CD4-positive, alpha-beta T cell (primary cell): ENCODE measurements around the gene SH3BP5. TPM values are rescaled to one million over a fixed set of nuclear protein-coding genes. Genes with fewer than 3 reads are reported as not detected.
A peak's percentile ranks its signal among the peaks of the same experiment; 100 is the strongest.

ENCODE experiments used
- ATAC-seq: fragments of 200-7000 bp; cut with Tn5 transposase; one replicate; pipeline ENCODE4 v1.10.0; 2022; ENCODE audit warnings: mild to moderate bottlenecking; ENCODE audit not compliant: poor library complexity
- CTCF ChIA-PET: fragments of 350-600 bp; sonication (Branson Sonifier 250); formaldehyde crosslinking; loops from one replicate; lab custom pipeline; 2021; ENCODE audit warnings: antibody characterized with exemption, inconsistent platforms; lab: Charles Lee
- POLR2A ChIA-PET: fragments of 350-600 bp; sonication (Branson Sonifier 250); formaldehyde crosslinking; loops from one replicate; lab custom pipeline; 2021; ENCODE audit warnings: antibody characterized with exemption, inconsistent platforms; lab: Charles Lee
- DNase-seq, 14 experiments: peaks; one replicate each; pipeline ENCODE4 v3.0.0-alpha.2; 2013 to 2020; ENCODE audit warnings: mixed read lengths in 2 of 14
- H3K27ac ChIP-seq, 2 donors: one replicate each; pipeline versions ENCODE4 v1.5.1 to v1.7.0; 2013; ENCODE audit warnings: low read length in 2 of 2, low read depth in 1 of 2, mild to moderate bottlenecking in 1 of 2
- H3K27me3 ChIP-seq, 2 experiments: 1 replicate in 1 of 2; 2 replicates in 1 of 2; pipeline versions ENCODE4 v1.6.1 to v1.7.0; 2013; ENCODE audit warnings: low read length in 2 of 2, control low read depth in 1 of 2, mild to moderate bottlenecking in 1 of 2, moderate library complexity in 1 of 2; ENCODE audit not compliant: insufficient read depth in 2 of 2, control insufficient read depth in 1 of 2
- H3K36me3 ChIP-seq: one replicate; pipeline ENCODE4 v1.6.1; 2013; ENCODE audit warnings: low read length, control low read depth; ENCODE audit not compliant: insufficient read depth
- H3K4me1 ChIP-seq: one replicate; pipeline ENCODE4 v1.6.1; 2013; ENCODE audit warnings: low read length, control low read depth; ENCODE audit not compliant: insufficient read depth
- H3K4me3 ChIP-seq: one replicate; pipeline ENCODE4 v1.5.1; 2013; ENCODE audit warnings: mild to moderate bottlenecking, low read length, moderate library complexity
- H3K9me3 ChIP-seq, 2 experiments: 1 replicate in 1 of 2; 2 replicates in 1 of 2; pipeline versions ENCODE4 v1.6.1 to v1.7.0; 2013; ENCODE audit warnings: low read length in 2 of 2, mild to moderate bottlenecking in 2 of 2, control low read depth in 1 of 2, moderate library complexity in 1 of 2; ENCODE audit not compliant: control insufficient read depth in 1 of 2, insufficient read depth in 1 of 2
- H3K27ac Mint-ChIP-seq: one replicate; pipeline ENCODE4 v1.8.0; 2020; ENCODE audit warnings: mixed read lengths
- H3K27me3 Mint-ChIP-seq: one replicate; pipeline ENCODE4 v1.8.0; 2021; ENCODE audit warnings: mixed read lengths
- H3K36me3 Mint-ChIP-seq: one replicate; pipeline ENCODE4 v1.8.0; 2021; ENCODE audit warnings: low read depth, mixed read lengths
- H3K4me1 Mint-ChIP-seq: one replicate; pipeline ENCODE4 v1.8.0; 2021; ENCODE audit warnings: low read depth, mixed read lengths
- H3K4me3 Mint-ChIP-seq: one replicate; pipeline ENCODE4 v1.8.0; 2020; ENCODE audit warnings: mild to moderate bottlenecking, mixed read lengths
- H3K9me3 Mint-ChIP-seq: one replicate; pipeline ENCODE4 v1.8.0; 2020; ENCODE audit warnings: mixed read lengths
- intact Hi-C, 2 experiments: fragments of 100-400 bp; cut with DNase I in 1 of 2; cut with micrococcal nuclease in 1 of 2; formaldehyde crosslinking; loops; one replicate each; pipeline versions ENCODE4 v1.15.1 to v1.9.0; 2023 to 2025; cut with DNase I, micrococcal nuclease
- total RNA-seq, 174 experiments: library from RNA in 2 of 174; stranded (reverse) in 2 of 174; gene quantifications; one replicate each; pipeline ENCODE4 v1.2.3 and lab custom pipeline; 2021 to 2026
- TF ChIP-seq, protein P1 (sequence below): fragments of 200-600 bp; IDR thresholded peaks from one replicate; pipeline ENCODE4 v1.8.0; 2022; ENCODE audit warnings: antibody characterized with exemption, mild to moderate bottlenecking

SH3BP5 gene
- total RNA-seq, 2 experiments from 2014 or later = 16.8 to 17.7 TPM

DNA sequence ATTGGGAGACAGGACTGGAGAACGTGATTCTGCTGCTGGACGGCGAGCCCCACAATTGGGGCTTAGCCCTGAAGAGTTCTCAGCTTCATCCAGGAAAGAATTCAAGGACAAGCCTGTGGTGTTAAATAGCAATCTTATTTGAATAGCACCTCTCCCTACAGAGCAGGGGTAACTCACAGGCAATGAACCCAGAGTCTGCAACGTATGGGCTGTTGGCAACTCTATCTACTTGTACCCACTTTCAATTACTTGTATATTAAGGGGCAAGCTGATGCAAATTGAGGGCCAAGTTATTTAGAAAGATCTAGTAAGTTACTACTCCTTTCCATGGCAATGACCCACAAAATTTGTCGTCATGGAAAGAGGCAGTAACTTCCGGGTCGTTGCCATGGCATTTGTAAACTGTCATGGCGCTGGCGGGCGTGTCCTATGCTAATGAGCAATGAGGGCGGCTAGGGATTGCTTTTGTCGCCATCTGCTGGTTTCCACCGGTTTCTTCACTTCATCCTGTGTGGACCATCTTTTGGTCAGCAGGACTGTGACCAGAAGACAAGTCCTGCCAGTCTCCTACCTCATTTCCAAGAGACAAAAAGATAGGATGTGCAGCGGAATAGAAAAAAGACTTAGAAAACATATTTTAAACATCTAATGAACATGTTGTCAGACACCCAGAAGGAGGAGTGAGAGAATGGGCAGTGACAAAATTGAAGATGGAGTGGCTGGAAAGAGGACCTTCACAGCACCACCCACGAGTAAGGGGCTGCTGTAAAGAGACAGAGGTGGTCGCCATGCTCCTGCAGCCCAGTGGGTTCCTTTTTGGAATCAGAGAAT, 45.8 kb upstream of the SH3BP5 start:
- DNase-seq (peak; percentile 87 to 98 (median 92)), ATAC-seq (peak; percentile 95)
- no peaks in the 10 kb centered on the region for H3K9me3 Mint-ChIP-seq
- Histone ChIP-seq H3K27ac (peak overlapping the region; percentile 79 to 94), H3K36me3 (no peaks in the 10 kb centered on the region), H3K4me1 (peaks cover 8% of the 10 kb centered on the region), H3K9me3 (no peaks in the 10 kb centered on the region), H3K4me3 (no peak overlapping the region), H3K27me3 (no peaks in the 10 kb centered on the region)
- POLR2A ChIA-PET = interaction anchor here (0.8 to 2.0 kb wide), 4 partner anchors 107 to 111 kb away, joined by 3 to 10 read pairs (median 5); no protein-coding TSS in a partner anchor
- H3K4me1 Mint-ChIP-seq = peaks cover 10% of the 10 kb centered on the region
- H3K27me3 Mint-ChIP-seq = no peaks in the 10 kb centered on the region
- no peaks in the 10 kb centered on the region for H3K36me3 Mint-ChIP-seq
- TF ChIP-seq, protein P1, sequence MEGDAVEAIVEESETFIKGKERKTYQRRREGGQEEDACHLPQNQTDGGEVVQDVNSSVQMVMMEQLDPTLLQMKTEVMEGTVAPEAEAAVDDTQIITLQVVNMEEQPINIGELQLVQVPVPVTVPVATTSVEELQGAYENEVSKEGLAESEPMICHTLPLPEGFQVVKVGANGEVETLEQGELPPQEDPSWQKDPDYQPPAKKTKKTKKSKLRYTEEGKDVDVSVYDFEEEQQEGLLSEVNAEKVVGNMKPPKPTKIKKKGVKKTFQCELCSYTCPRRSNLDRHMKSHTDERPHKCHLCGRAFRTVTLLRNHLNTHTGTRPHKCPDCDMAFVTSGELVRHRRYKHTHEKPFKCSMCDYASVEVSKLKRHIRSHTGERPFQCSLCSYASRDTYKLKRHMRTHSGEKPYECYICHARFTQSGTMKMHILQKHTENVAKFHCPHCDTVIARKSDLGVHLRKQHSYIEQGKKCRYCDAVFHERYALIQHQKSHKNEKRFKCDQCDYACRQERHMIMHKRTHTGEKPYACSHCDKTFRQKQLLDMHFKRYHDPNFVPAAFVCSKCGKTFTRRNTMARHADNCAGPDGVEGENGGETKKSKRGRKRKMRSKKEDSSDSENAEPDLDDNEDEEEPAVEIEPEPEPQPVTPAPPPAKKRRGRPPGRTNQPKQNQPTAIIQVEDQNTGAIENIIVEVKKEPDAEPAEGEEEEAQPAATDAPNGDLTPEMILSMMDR = peak; percentile 82
- peak overlapping the region; percentile 2 for H3K4me3 Mint-ChIP-seq
- H3K27ac Mint-ChIP-seq = peak overlapping the region; percentile 91
- intact Hi-C loops = loop anchor here (1.0 to 2.0 kb wide), 4 partner anchors 45 to 110 kb away; partner anchors contain the start of genes SH3BP5 (in 2 of the 2), EAF1 (in 1 of the 2) and METTL6 (in 1 of the 2)
- CTCF ChIA-PET = interaction anchor here (1.0 to 2.3 kb wide), 7 partner anchors 46 to 175 kb away, joined by 3 to 16 read pairs (median 6); partner anchors contain the start of gene SH3BP5

DNA sequence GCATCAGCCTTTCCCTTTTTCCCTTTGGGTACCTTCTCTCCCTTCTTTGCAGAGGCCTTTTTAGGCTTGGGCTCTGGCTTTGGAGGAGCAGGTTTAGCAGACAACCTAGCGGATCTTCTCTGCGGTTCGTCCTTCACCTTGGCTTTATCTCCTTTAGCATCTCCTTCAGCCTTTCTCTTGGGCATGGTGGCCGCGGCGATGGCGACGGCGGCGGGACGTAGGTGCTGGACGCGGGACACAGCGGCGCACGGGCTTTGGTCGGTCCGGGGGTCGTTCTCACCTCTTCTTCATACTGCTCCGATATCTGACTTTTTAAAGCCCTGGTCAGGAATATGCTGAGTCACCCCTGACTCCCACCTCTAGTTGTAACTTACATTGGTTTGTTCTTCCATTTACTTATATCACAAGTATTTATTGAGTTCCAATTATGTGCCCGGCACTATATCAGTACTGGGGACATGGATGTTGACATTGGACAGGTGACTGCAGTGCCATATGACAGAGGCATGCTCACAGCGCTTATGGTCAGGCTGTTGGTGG, 43.1 kb upstream of the SH3BP5 start:
- DNase-seq (no peak), ATAC-seq (no peak)
- H3K27ac ChIP-seq = no peak overlapping the region
- Mint-ChIP-seq H3K36me3 (no peaks in the 10 kb centered on the region), H3K4me1 (peaks cover 10% of the 10 kb centered on the region), H3K27ac (peak overlapping the region; percentile 32), H3K27me3 (no peaks in the 10 kb centered on the region), H3K9me3 (no peaks in the 10 kb centered on the region), H3K4me3 (no peak overlapping the region)
- no peaks in the 10 kb centered on the region for H3K27me3 ChIP-seq
- peaks cover 8% of the 10 kb centered on the region for H3K4me1 ChIP-seq
- no peak overlapping the region for H3K4me3 ChIP-seq
- no peaks in the 10 kb centered on the region for H3K9me3 ChIP-seq
- intact Hi-C loops = no loop called here
- CTCF ChIA-PET = no interaction called here
- no peaks in the 10 kb centered on the region for H3K36me3 ChIP-seq
- TF ChIP-seq, protein P1 = no peak
- POLR2A ChIA-PET = no interaction called here

DNA sequence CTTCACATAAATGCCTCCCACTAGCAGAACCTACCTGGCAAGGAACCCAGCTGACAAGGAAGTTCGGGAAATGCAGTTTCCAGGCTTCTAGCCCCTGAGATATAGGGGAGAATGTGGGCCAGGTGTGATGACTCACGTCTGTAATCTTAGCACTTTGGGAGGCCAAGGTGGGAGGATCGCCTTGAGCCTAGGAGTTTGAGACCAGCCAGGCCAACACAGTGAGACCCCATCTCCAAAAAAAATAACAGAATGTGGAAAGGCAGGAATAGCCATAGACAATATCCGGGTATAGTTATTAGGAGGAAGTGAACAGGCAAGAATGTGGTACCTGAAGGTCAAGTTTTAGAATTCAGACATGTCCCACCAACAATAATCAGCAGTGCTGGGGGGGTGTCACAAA, 40.5 kb upstream of the SH3BP5 start:
- intact Hi-C loops = no loop called here
- no peak for ATAC-seq
- no peak overlapping the region for H3K4me3 ChIP-seq
- TF ChIP-seq, protein P1 = no peak
- Mint-ChIP-seq H3K4me1 (peaks cover 7% of the 10 kb centered on the region), H3K27ac (no peak overlapping the region), H3K36me3 (no peaks in the 10 kb centered on the region), H3K4me3 (no peak overlapping the region), H3K9me3 (no peaks in the 10 kb centered on the region), H3K27me3 (no peaks in the 10 kb centered on the region)
- no peak overlapping the region for H3K27ac ChIP-seq
- no peak for DNase-seq
- H3K4me1 ChIP-seq = peaks cover 10% of the 10 kb centered on the region
- ChIA-PET POLR2A (no interaction called here), CTCF (no interaction called here)
- H3K9me3 ChIP-seq = no peaks in the 10 kb centered on the region
- H3K27me3 ChIP-seq = no peaks in the 10 kb centered on the region
- no peaks in the 10 kb centered on the region for H3K36me3 ChIP-seq
